ENCODE data around the gene GCNT1. TPM values are rescaled to one million over a fixed set of nuclear protein-coding genes. Genes with fewer than 3 reads are reported as not detected.
A peak's percentile ranks its signal among the peaks of the same experiment; 100 is the strongest.

GCNT1 gene
- total and polyA plus RNA-seq, 2 experiments from 2014 or later, result 43.4 to 59.3 TPM

- Histone ChIP-seq H4K20me1 (ENCODE audit: insufficient read depth, poor library complexity, severe bottlenecking) (no peaks in the 10 kb centered on the region), H2AFZ (no peak overlapping the region), H3K4me2 (peak overlapping the region; percentile 85), H3K36me3 (replicated peaks; ENCODE audit: insufficient read depth, low read depth) (no peaks in the 10 kb centered on the region), H3K27ac (no peak overlapping the region), H3K9me2 (replicated peaks; ENCODE audit: insufficient read depth) (no peaks in the 10 kb centered on the region), H3K4me3 (no peak overlapping the region), H3K27me3 (no peaks in the 10 kb centered on the region), H3K9me3 (ENCODE audit: low read depth) (no peaks in the 10 kb centered on the region), H3K4me1 (ENCODE audit: insufficient read depth) (peaks cover 4% of the 10 kb centered on the region), H3K79me2 (peaks cover 76% of the 10 kb centered on the region)
- TF ChIP-seq EZH2 (IDR thresholded peaks at IDR 0.05; ENCODE audit: borderline replicate concordance) (no peak), EZH2phosphoT487 (IDR thresholded peaks at IDR 0.05; ENCODE audit: low read depth, severe bottlenecking, unreplicated experiment) (no peak), CTCF (IDR thresholded peaks at IDR 0.05; ENCODE audit: poor library complexity) (no peak)
- DNase-seq (ENCODE audit: low spot score), result no peak
- WGBS (ENCODE audit: low lambda C conversion rate, missing lambda C conversion rate), result 90% methylated on average over 4 of the region's 4 CpGs
Measured at GRCh38 chr9:76463211-76463610, 4.2 kb downstream of the GCNT1 start.

- Histone ChIP-seq H3K9me3 (ENCODE audit: low read depth) (no peaks in the 10 kb centered on the region), H3K27ac (peak overlapping the region; percentile 0), H3K27me3 (no peaks in the 10 kb centered on the region), H4K20me1 (ENCODE audit: insufficient read depth, poor library complexity, severe bottlenecking) (no peaks in the 10 kb centered on the region), H2AFZ (no peak overlapping the region), H3K36me3 (replicated peaks; ENCODE audit: insufficient read depth, low read depth) (no peaks in the 10 kb centered on the region), H3K4me1 (ENCODE audit: insufficient read depth) (peaks cover 4% of the 10 kb centered on the region), H3K4me3 (no peak overlapping the region), H3K9me2 (replicated peaks; ENCODE audit: insufficient read depth) (no peaks in the 10 kb centered on the region), H3K79me2 (peaks cover 87% of the 10 kb centered on the region), H3K4me2 (no peak overlapping the region)
- WGBS (ENCODE audit: low lambda C conversion rate, missing lambda C conversion rate), result 95% methylated on average over 1 of the region's 1 CpG
- TF ChIP-seq CTCF (IDR thresholded peaks at IDR 0.05; ENCODE audit: poor library complexity), result no peak
- no peak for TF ChIP-seq EZH2 (IDR thresholded peaks at IDR 0.05; ENCODE audit: borderline replicate concordance)
- no peak for TF ChIP-seq EZH2phosphoT487 (IDR thresholded peaks at IDR 0.05; ENCODE audit: low read depth, severe bottlenecking, unreplicated experiment)
- DNase-seq (ENCODE audit: low spot score), result no peak
Measured at GRCh38 chr9:76464706-76465105, 5.7 kb downstream of the GCNT1 start.

GRCh38 chr9:76465442-76466298 is 6.7 kb downstream of the GCNT1 start:
- TF ChIP-seq EZH2phosphoT487 (IDR thresholded peaks at IDR 0.05; ENCODE audit: low read depth, severe bottlenecking, unreplicated experiment), result no peak
- no peak for TF ChIP-seq CTCF (IDR thresholded peaks at IDR 0.05; ENCODE audit: poor library complexity)
- no peak for TF ChIP-seq EZH2 (IDR thresholded peaks at IDR 0.05; ENCODE audit: borderline replicate concordance)
- no peak overlapping the region for H3K4me3 ChIP-seq
- no peaks in the 10 kb centered on the region for H3K9me3 ChIP-seq (ENCODE audit: low read depth)
- WGBS (ENCODE audit: low lambda C conversion rate, missing lambda C conversion rate), result 85% methylated on average over 8 of the region's 8 CpGs
- H3K36me3 ChIP-seq (replicated peaks; ENCODE audit: insufficient read depth, low read depth), result no peaks in the 10 kb centered on the region
- H3K27ac ChIP-seq, result no peak overlapping the region
- H3K79me2 ChIP-seq, result peaks cover 94% of the 10 kb centered on the region
- H4K20me1 ChIP-seq (ENCODE audit: insufficient read depth, poor library complexity, severe bottlenecking), result no peaks in the 10 kb centered on the region
- H3K9me2 ChIP-seq (replicated peaks; ENCODE audit: insufficient read depth), result no peaks in the 10 kb centered on the region
- H3K27me3 ChIP-seq, result no peaks in the 10 kb centered on the region
- DNase-seq (ENCODE audit: low spot score), result no peak
- no peak overlapping the region for H3K4me2 ChIP-seq
- H3K4me1 ChIP-seq (ENCODE audit: insufficient read depth), result peaks cover 6% of the 10 kb centered on the region
- no peak overlapping the region for H2AFZ ChIP-seq
